K562 (cell line): ENCODE results near the gene TMEM164. TPM values are rescaled to one million over a fixed set of nuclear protein-coding genes. Genes with fewer than 3 reads are reported as not detected.

Experiments
- ATAC-seq: fragments of 200-7000 bp; cut with Tn5 transposase; 3 replicates; pipeline ENCODE4 v1.9.1; 2020; ENCODE audit warnings: moderate library complexity
- BruUV-seq: library from RNA; stranded (reverse); fragments of 400-500 nt; replicated peaks from 2 replicates; lab custom pipeline; 2021; lab: Mats Ljungman, UMichigan
- CTCF ChIA-PET: fragments of 300-600 bp; formaldehyde crosslinking; extraction: SDS; loops from one replicate; lab custom pipeline; 2021; ENCODE audit warnings: low intra/inter-chr PET ratio; lab: Yijun Ruan, JAX
- POLR2A ChIA-PET: fragments of 300-600, 350-650 bp; sonication (Branson Sonifier 250); formaldehyde crosslinking; extraction: SDS; loops from one replicate; lab custom pipeline; 2021; ENCODE audit warnings: antibody characterized with exemption, inconsistent platforms; lab: Yijun Ruan, JAX
- DNase-seq, 4 experiments: peaks; one replicate each; pipeline versions ENCODE4 v3.0.0 to v3.0.0-alpha.2; 2011 to 2018; ENCODE audit warnings: low spot score in 3 of 4, mixed read lengths in 3 of 4; ENCODE audit errors: extremely low read depth in 1 of 4
- FAIRE-seq: peaks from 2 replicates; lab custom pipeline; 2011; peaks lifted over from hg19 to GRCh38; lab: Jason Lieb, UNC
- H2AFZ ChIP-seq: 2 replicates; pipeline ENCODE4 v1.6.0; 2011; ENCODE audit warnings: low read depth, low read length, control low read depth, inconsistent platforms
- H3K27ac ChIP-seq: fragments of 200-600 bp; 3 replicates; pipeline ENCODE4 v1.8.0; 2011; ENCODE audit warnings: low read depth, mild to moderate bottlenecking, control low read depth, inconsistent platforms, low read length, moderate library complexity, mixed read lengths; ENCODE audit errors: extremely low read depth
- H3K27me3 ChIP-seq, 2 experiments: fragments of 300-600 bp in 1 of 2; 2 replicates in 1 of 2; 3 replicates in 1 of 2; pipeline versions ENCODE4 v1.6.0 to v1.8.0; 2011; ENCODE audit warnings: inconsistent platforms in 2 of 2, low read length in 2 of 2, mild to moderate bottlenecking in 1 of 2, mixed read lengths in 1 of 2, moderate library complexity in 1 of 2; ENCODE audit not compliant: control insufficient read depth in 2 of 2, insufficient read depth in 2 of 2
- H3K36me3 ChIP-seq: fragments of 300-600 bp; 3 replicates; pipeline ENCODE4 v1.8.0; 2011; ENCODE audit warnings: mild to moderate bottlenecking, low read length, inconsistent platforms; ENCODE audit not compliant: control insufficient read depth, insufficient read depth
- H3K4me1 ChIP-seq, 2 experiments: fragments of 200-600 bp in 1 of 2; replicated peaks in 1 of 2; 2 replicates in 1 of 2; 3 replicates in 1 of 2; pipeline versions ENCODE4 v1.5.1 to v1.8.0; 2011; ENCODE audit warnings: inconsistent platforms in 2 of 2, low read length in 2 of 2, mild to moderate bottlenecking in 1 of 2, mixed read lengths in 1 of 2, moderate library complexity in 1 of 2; ENCODE audit not compliant: control insufficient read depth in 2 of 2, insufficient read depth in 2 of 2
- H3K4me2 ChIP-seq: 2 replicates; pipeline ENCODE4 v1.6.1; 2011; ENCODE audit warnings: low read length, control low read depth, inconsistent platforms, mixed read lengths; ENCODE audit not compliant: insufficient read depth
- H3K4me3 ChIP-seq: fragments of 200-600 bp; sonication (generic), shearing (Covaris generic); 2 replicates; pipeline ENCODE4 v1.5.1; 2016; ENCODE audit warnings: control low read depth, inconsistent platforms
- H3K79me2 ChIP-seq: fragments of 200-600 bp; 3 replicates; pipeline ENCODE4 v1.8.0; 2011; ENCODE audit warnings: low read length, inconsistent platforms; ENCODE audit not compliant: control insufficient read depth, insufficient read depth
- H3K9ac ChIP-seq, 2 experiments: 2 replicates each; pipeline versions ENCODE4 v1.6.0 to v1.6.1; 2011; ENCODE audit warnings: low read depth in 2 of 2, low read length in 2 of 2, control low read depth in 1 of 2, inconsistent platforms in 1 of 2, mild to moderate bottlenecking in 1 of 2, mixed read lengths in 1 of 2; ENCODE audit not compliant: insufficient read depth in 1 of 2
- H3K9me1 ChIP-seq: one replicate; pipeline ENCODE4 v1.6.0; 2011; ENCODE audit warnings: inconsistent platforms, mild to moderate bottlenecking, low read length, moderate library complexity; ENCODE audit not compliant: control insufficient read depth, insufficient read depth
- H3K9me3 ChIP-seq: replicated peaks from 2 replicates; pipeline ENCODE4 v1.5.1; 2011; ENCODE audit warnings: low read depth, low read length, inconsistent platforms; ENCODE audit not compliant: control insufficient read depth, insufficient read depth
- H4K20me1 ChIP-seq: replicated peaks from 2 replicates; pipeline ENCODE4 v1.6.1; 2011; ENCODE audit warnings: low read length, inconsistent platforms, mixed read lengths; ENCODE audit not compliant: control insufficient read depth, insufficient read depth
- BDP1 ChIP-seq: IDR thresholded peaks from 3 replicates; pipeline ENCODE4 v1.6.1; 2011; ENCODE audit not compliant: insufficient read length, insufficient read depth
- MTA2 ChIP-seq: fragments of 450-650 bp; IDR thresholded peaks from 2 replicates; pipeline ENCODE4 v1.6.1; 2016; ENCODE audit warnings: low read depth
- MYNN ChIP-seq, 2 experiments: sonication (generic); formaldehyde crosslinking in 1 of 2; IDR thresholded peaks; 2 replicates each; pipeline versions ENCODE4 v1.5.0 to v1.6.1; 2016 to 2020; ENCODE audit warnings: antibody characterized with exemption in 1 of 2, missing genetic modification reagents in 1 of 2
- RAD51 ChIP-seq: fragments of 450-650 bp; IDR thresholded peaks from 2 replicates; pipeline ENCODE4 v1.7.1; 2016; ENCODE audit warnings: low read depth, mild to moderate bottlenecking, borderline replicate concordance
- SP2 ChIP-seq: IDR thresholded peaks from 2 replicates; pipeline ENCODE4 v1.6.1; 2011; ENCODE audit warnings: mild to moderate bottlenecking, low read depth, low read length, moderate library complexity; ENCODE audit not compliant: poor library complexity, severe bottlenecking; ENCODE audit errors: extremely low read depth
- ZBTB17 ChIP-seq: fragments of 450-650 bp; formaldehyde crosslinking; IDR thresholded peaks from 2 replicates; pipeline ENCODE4 v1.4.0; 2020; ENCODE audit warnings: mild to moderate bottlenecking
- ZNF707 ChIP-seq: fragments of 250-450 bp; sonication (Bioruptor Pico); conservative IDR thresholded peaks from 2 replicates; pipeline ENCODE4 v1.8.0; 2022; ENCODE audit warnings: inconsistent platforms, mild to moderate bottlenecking, moderate library complexity
- WGBS: fragments of 100-300 bp; shearing (Covaris generic); methylation state at CpG from one replicate; pipeline ENCODE4 v1.1.6; 2016; ENCODE audit warnings: low coverage, mixed read lengths; ENCODE audit not compliant: insufficient coverage; ENCODE audit errors: missing lambda C conversion rate; 5-methylcytosine and 5-hydroxymethylcytosine counted together
- in situ Hi-C: fragments of 300-500 bp; cut with MboI; formaldehyde crosslinking; loops from 4 replicates; pipeline ENCODE4 v1.15.0; 2018; ENCODE audit warnings: inconsistent platforms, mixed read lengths
- intact Hi-C: fragments of 100-400 bp; cut with micrococcal nuclease; formaldehyde crosslinking; loops from 2 replicates; pipeline ENCODE4 v1.14.2; 2022
- polyA plus RNA-seq, 8 experiments: library from polyadenylated mRNA; depleted of rRNA in 4 of 8; stranded (reverse) in 5 of 8; unstranded in 3 of 8; fragments of >200 nt; fragmentation: Nextera tagmentation in 2 of 8; fragmentation: Illumina TruSeq in 1 of 8; extraction: Ambion mirVana in 2 of 8; extraction: Trizol in 1 of 8; gene quantifications; 2 replicates each; pipeline versions ENCODE4 v1.2.1 to v1.2.3, GENCODE V29; 2011 to 2014; ENCODE audit warnings: inconsistent platforms in 1 of 8, missing spikeins in 1 of 8
- total RNA-seq, 7 experiments: library from RNA; depleted of rRNA in 6 of 7; stranded (reverse); fragments of >200 nt in 6 of 7; fragmentation: Illumina TruSeq in 2 of 7; extraction: Trizol in 2 of 7; gene quantifications; 2 replicates each; pipeline versions ENCODE4 v1.2.1 to v1.2.3, GENCODE V29; 2011 to 2021; ENCODE audit warnings: low replicate concordance in 1 of 7
- TF ChIP-seq, protein P1 (sequence below): fragments of 450-650 bp; IDR thresholded peaks from 2 replicates; pipeline ENCODE4 v1.6.1; 2016; ENCODE audit warnings: missing biosample characterization, missing genetic modification characterization
- TF ChIP-seq, protein P2 (sequence below), 2 experiments: fragments of 450-650 bp in 1 of 2; IDR thresholded peaks; 2 replicates each; pipeline ENCODE4 v1.6.1; 2011 to 2017; ENCODE audit warnings: low read depth in 2 of 2, antibody characterized with exemption in 1 of 2, borderline replicate concordance in 1 of 2, low read length in 1 of 2, mild to moderate bottlenecking in 1 of 2, mixed read lengths in 1 of 2; ENCODE audit not compliant: control insufficient read depth in 1 of 2

TMEM164 gene
- total and polyA plus RNA-seq, 9 of the 15 experiments (the other 6 are each of a cell fraction or from before 2014, with no cell fraction given), result 2.4 to 57.3 (median 23.1) TPM

DNA sequence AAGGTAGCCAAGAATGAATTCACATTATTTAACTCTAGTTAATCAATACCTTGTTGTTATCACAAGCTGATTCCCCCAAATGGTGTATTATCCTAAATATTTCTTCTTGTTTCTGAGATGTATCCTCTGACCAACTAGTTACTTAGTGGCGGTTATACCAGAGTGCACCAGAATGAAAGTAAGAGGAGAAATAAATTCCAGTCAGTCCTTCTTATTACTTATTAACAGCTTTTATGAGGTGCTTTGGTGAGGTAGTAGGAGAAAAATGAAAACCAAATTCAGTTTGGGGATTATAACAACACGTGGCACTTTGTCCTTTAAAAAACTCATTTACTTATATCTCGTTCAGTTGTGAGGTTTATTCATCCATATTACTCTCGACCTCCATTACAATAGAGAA, 213.1 kb downstream of the TMEM164 start:
- FAIRE-seq, result no peak
- no peak for ATAC-seq
- no peaks in the 10 kb centered on the region for H3K9me3 ChIP-seq
- H3K4me1 ChIP-seq, result no peaks in the 10 kb centered on the region; a peak in 1 of 5 replicates
- CTCF ChIA-PET, result no interaction called here
- in situ Hi-C loops, result no loop called here
- H4K20me1 ChIP-seq, result no peaks in the 10 kb centered on the region
- no peak overlapping the region for H2AFZ ChIP-seq
- no peak overlapping the region for H3K4me3 ChIP-seq
- TF ChIP-seq MYNN (IDR thresholded peaks at IDR 0.05) (no peak), MYNN (CRISPR knock-in tag; IDR thresholded peaks at IDR 0.05) (no peak), MTA2 (no peak), SP2 (no peak), ZNF707 (CRISPR knock-in tag) (no peak), BDP1 (no peak), RAD51 (no peak), ZBTB17 (CRISPR knock-in tag) (no peak)
- TF ChIP-seq, protein P1, sequence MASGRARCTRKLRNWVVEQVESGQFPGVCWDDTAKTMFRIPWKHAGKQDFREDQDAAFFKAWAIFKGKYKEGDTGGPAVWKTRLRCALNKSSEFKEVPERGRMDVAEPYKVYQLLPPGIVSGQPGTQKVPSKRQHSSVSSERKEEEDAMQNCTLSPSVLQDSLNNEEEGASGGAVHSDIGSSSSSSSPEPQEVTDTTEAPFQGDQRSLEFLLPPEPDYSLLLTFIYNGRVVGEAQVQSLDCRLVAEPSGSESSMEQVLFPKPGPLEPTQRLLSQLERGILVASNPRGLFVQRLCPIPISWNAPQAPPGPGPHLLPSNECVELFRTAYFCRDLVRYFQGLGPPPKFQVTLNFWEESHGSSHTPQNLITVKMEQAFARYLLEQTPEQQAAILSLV (tag), result no peak
- TF ChIP-seq, protein P2, sequence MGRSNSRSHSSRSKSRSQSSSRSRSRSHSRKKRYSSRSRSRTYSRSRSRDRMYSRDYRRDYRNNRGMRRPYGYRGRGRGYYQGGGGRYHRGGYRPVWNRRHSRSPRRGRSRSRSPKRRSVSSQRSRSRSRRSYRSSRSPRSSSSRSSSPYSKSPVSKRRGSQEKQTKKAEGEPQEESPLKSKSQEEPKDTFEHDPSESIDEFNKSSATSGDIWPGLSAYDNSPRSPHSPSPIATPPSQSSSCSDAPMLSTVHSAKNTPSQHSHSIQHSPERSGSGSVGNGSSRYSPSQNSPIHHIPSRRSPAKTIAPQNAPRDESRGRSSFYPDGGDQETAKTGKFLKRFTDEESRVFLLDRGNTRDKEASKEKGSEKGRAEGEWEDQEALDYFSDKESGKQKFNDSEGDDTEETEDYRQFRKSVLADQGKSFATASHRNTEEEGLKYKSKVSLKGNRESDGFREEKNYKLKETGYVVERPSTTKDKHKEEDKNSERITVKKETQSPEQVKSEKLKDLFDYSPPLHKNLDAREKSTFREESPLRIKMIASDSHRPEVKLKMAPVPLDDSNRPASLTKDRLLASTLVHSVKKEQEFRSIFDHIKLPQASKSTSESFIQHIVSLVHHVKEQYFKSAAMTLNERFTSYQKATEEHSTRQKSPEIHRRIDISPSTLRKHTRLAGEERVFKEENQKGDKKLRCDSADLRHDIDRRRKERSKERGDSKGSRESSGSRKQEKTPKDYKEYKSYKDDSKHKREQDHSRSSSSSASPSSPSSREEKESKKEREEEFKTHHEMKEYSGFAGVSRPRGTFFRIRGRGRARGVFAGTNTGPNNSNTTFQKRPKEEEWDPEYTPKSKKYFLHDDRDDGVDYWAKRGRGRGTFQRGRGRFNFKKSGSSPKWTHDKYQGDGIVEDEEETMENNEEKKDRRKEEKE (IDR thresholded peaks at IDR 0.05; ENCODE audit: borderline replicate concordance in 1 of 2, control insufficient read depth in 1 of 2, low read depth in 2 of 2, low read length in 1 of 2), result no peak
- H3K79me2 ChIP-seq, result peaks cover 13% of the 10 kb centered on the region; the same call in 2 of the 3 replicates
- no peak for DNase-seq
- no peak overlapping the region for H3K27ac ChIP-seq
- intact Hi-C loops, result no loop called here
- no peak overlapping the region for H3K9ac ChIP-seq
- POLR2A ChIA-PET, result no interaction called here
- H3K4me2 ChIP-seq, result no peak overlapping the region
- 63% methylated on average over 4 of the region's 4 CpGs for WGBS
- H3K36me3 ChIP-seq, result peaks cover 21% of the 10 kb centered on the region; the same call in 2 of the 3 replicates
- no TSS peak for BruUV-seq
- no peaks in the 10 kb centered on the region for H3K27me3 ChIP-seq
- H3K9me1 ChIP-seq, result no peaks in the 10 kb centered on the region
